Cardiac muscle cell (in vitro differentiated cells and primary cell): ENCODE data around the gene CCL22. TPM values are rescaled to one million over a fixed set of nuclear protein-coding genes. Genes with fewer than 3 reads are reported as not detected.
"Not testable (repeated sequence)": the region's sequence is repeated elsewhere in the genome, so short reads cannot be mapped to it uniquely, and the experiment has no call there.

Experiments used
- DNase-seq, 2 donors: peaks; one replicate each; pipeline versions ENCODE4 v3.0.0 to v3.0.0-alpha.2; 2010 to 2017; ENCODE audit warnings: low read depth in 1 of 2, low spot score in 1 of 2
- H3K27ac ChIP-seq: fragments of 200-600 bp; sonication (generic); 2 replicates; pipeline ENCODE4 v1.5.1; 2016
- H3K27me3 ChIP-seq: fragments of 200-600 bp; sonication (generic); 2 replicates; pipeline ENCODE4 v1.6.0; 2016; ENCODE audit warnings: control low read depth
- H3K36me3 ChIP-seq: fragments of 200-600 bp; sonication (generic); 2 replicates; pipeline ENCODE4 v1.5.1; 2016; ENCODE audit warnings: control low read depth
- H3K4me1 ChIP-seq: fragments of 200-600 bp; sonication (generic); 2 replicates; pipeline ENCODE4 v1.8.1; 2017; ENCODE audit warnings: low read depth, mild to moderate bottlenecking, mixed run types
- H3K4me3 ChIP-seq: fragments of 200-600 bp; sonication (generic); 2 replicates; pipeline ENCODE4 v1.5.1; 2016; ENCODE audit warnings: mild to moderate bottlenecking
- H3K9me3 ChIP-seq: fragments of 200-600 bp; sonication (generic); 2 replicates; pipeline ENCODE4 v1.5.1; 2017; ENCODE audit warnings: low read depth, mild to moderate bottlenecking, control low read depth
- CTCF ChIP-seq: IDR thresholded peaks from 2 replicates; pipeline ENCODE4 v1.5.1; 2012; ENCODE audit warnings: low read depth, mild to moderate bottlenecking, low read length
- polyA plus RNA-seq: library from polyadenylated mRNA; unstranded; fragments of >200 nt; fragmentation: Nextera tagmentation; extraction: Ambion mirVana; gene quantifications from 2 replicates; pipeline ENCODE4 v1.2.1, GENCODE V29; 2016
- total RNA-seq: library from RNA; depleted of rRNA; stranded (reverse); fragments of >200 nt; gene quantifications from 2 replicates; pipeline ENCODE4 v1.2.3, GENCODE V29; 2016

The CCL22 gene
- total and polyA plus RNA-seq, 2 experiments from 2014 or later, result 0.09 to 0.56 TPM

- Histone ChIP-seq H3K9me3 (no peaks in the 10 kb centered on the region), H3K27me3 (no peaks in the 10 kb centered on the region), H3K36me3 (no peaks in the 10 kb centered on the region), H3K27ac (peak within 1 kb of the TSS; percentile 14), H3K4me1 (peaks cover 17% of the 10 kb centered on the region), H3K4me3 (no peak within 1 kb of the TSS)
- TF ChIP-seq CTCF, result peak; percentile 6
- peak; percentile 69 for DNase-seq
These were observed 14.0 kb downstream of the CCL22 start, which contains the start of gene CX3CL1 for GRCh38 chr16:57372372-57373116. Gene CX3CL1, plus strand, starts transcription at chr16:57372490. Its CDS starts 79 bp downstream, at chr16:57372569.

- no peak overlapping the region for H3K4me3 ChIP-seq
- H3K4me1 ChIP-seq, result peaks cover 17% of the 10 kb centered on the region
- no peak for TF ChIP-seq CTCF
- H3K9me3 ChIP-seq, result no peaks in the 10 kb centered on the region
- no peaks in the 10 kb centered on the region for H3K36me3 ChIP-seq
- H3K27ac ChIP-seq, result no peak overlapping the region
- H3K27me3 ChIP-seq, result no peaks in the 10 kb centered on the region
- no peak for DNase-seq
These were observed 14.7 kb downstream of the CCL22 start for GRCh38 chr16:57373117-57373947.

GRCh38 chr16:57374067-57374534 lies 15.5 kb downstream of the CCL22 start:
- Histone ChIP-seq H3K4me1 (peaks cover 17% of the 10 kb centered on the region), H3K27ac (no peak overlapping the region), H3K36me3 (no peaks in the 10 kb centered on the region), H3K9me3 (no peaks in the 10 kb centered on the region), H3K4me3 (no peak overlapping the region), H3K27me3 (no peaks in the 10 kb centered on the region)
- peak in 1 of 2 donors; percentile 67 for DNase-seq
- no peak for TF ChIP-seq CTCF

- H3K9me3 ChIP-seq, H3K36me3 ChIP-seq, DNase-seq, H3K27ac ChIP-seq, H3K4me3 ChIP-seq, H3K27me3 ChIP-seq: not testable (repeated sequence)
- peaks cover 17% of the 10 kb centered on the region for H3K4me1 ChIP-seq
These were observed 16.4 kb downstream of the CCL22 start for GRCh38 chr16:57374925-57375465.

GRCh38 chr16:57376313-57376818 lies 17.8 kb downstream of the CCL22 start:
- DNase-seq, result no peak
- Histone ChIP-seq H3K9me3 (no peaks in the 10 kb centered on the region), H3K27ac (no peak overlapping the region), H3K27me3 (no peaks in the 10 kb centered on the region), H3K4me1 (peaks cover 17% of the 10 kb centered on the region), H3K4me3 (no peak overlapping the region), H3K36me3 (no peaks in the 10 kb centered on the region)
- no peak for TF ChIP-seq CTCF
